HG02884 (cell line): Measurements from ENCODE around the gene HLA-E.
A peak's percentile ranks its signal among the peaks of the same experiment; 100 is the strongest.
"Not testable (repeated sequence)": the region's sequence is repeated elsewhere in the genome, so short reads cannot be mapped to it uniquely, and the experiment has no call there.

ENCODE experiments used
- ATAC-seq: cut with Tn5 transposase; IDR thresholded peaks from one replicate; pipeline ENCODE4 v1.9.1; 2021; ENCODE audit warnings: mild to moderate bottlenecking, moderate library complexity; ENCODE audit not compliant: unreplicated experiment

HLA-E gene

DNA sequence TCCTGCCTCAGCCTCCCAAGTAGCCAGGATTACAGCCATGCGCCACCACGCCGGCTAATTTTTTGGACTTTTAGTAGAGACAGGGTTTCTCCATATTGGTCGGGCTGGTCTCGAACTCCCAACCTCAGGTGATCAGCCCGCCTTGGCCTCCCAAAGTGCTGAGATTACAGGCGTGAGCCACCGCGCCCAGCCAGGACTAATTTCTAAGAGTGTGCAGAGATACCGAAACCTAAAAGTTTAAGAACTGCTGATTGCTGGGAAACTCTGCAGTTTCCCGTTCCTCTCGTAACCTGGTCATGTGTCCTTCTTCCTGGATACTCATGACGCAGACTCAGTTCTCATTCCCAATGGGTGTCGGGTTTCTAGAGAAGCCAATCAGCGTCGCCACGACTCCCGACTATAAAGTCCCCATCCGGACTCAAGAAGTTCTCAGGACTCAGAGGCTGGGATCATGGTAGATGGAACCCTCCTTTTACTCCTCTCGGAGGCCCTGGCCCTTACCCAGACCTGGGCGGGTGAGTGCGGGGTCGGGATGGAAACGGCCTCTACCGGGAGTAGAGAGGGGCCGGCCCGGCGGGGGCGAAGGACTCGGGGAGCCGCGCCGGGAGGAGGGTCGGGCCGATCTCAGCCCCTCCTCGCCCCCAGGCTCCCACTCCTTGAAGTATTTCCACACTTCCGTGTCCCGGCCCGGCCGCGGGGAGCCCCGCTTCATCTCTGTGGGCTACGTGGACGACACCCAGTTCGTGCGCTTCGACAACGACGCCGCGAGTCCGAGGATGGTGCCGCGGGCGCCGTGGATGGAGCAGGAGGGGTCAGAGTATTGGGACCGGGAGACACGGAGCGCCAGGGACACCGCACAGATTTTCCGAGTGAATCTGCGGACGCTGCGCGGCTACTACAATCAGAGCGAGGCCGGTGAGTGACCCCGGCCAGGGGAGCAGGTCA lies at the start of gene HLA-E:
TSS of gene HLA-E (plus strand) at position 429 of the 945 bp plus-strand sequence. CDS start at position 452, 23 bp downstream.
- ATAC-seq, result peak; percentile 82

DNA sequence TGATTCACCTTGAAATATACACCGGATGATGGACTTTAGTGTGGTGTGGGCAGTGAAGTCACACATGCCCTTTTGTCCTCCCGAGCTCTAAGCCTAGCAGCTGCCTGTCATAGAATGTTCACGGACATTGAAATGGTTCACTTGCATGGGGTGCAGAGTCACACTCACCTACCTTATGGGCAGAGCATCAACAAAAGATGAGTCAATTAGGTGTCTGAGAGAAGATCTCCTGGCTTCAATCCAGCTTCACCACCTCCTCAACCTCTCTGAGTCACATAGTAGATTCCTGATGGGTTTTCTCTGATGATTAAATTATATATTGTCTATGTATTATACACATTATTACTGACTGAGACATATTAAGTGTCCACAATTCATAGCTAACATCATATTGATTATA lies 48.1 kb upstream of the HLA-E start:
- no peak for ATAC-seq

DNA sequence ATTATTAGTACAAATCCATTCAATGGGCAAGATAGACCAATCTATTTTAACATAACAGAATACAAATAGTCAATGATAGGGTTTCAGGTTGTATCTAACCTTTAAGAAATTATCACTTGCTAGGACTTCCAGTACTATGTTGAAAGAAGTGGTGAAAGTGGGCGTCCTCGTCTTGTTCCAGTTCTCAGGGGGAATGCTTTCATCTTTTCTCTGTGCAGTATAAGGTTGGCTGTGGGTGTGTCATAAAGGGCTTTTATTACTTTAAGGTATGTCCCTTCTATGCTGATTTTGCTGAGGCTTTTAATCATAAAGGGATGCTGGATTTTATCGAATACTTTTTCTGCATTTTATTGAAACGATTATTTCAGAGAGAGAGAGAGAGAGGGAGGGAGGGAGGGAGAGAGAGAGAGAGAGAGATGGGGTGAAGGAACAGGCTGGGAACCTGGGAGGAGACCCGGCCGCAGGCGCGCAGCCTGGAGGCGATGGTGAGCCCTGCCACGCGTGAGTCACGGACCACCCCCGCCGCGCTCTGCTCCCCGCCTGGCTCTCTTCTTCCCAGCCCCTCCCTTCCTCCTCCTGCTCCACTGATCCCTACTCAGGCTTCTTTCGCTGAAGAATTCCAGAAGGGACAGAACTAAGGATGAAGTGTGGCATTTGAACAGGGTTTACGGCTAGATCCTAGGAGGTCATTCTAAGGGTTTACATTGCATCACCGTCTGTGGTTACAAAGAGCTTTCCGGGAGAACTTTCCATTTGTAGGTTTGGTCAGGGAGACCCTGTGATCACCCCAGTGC lies 45.5 kb upstream of the HLA-E start:
- no peak for ATAC-seq

DNA sequence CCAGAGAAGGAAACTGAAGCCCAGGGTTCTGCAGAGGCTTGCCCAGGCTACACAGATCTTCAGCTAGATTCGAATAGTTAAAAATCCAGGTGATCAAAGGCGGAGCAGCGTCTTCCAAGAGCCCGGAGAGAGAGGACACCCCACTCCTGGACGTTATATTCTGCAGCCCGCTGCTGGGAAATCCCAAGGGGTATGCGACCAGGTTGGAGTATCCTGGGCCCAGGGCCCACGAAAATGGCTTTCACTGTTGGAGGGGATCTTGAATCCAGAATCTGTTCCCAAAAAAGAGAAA lies 44.9 kb upstream of the HLA-E start:
- no peak for ATAC-seq

- ATAC-seq, result no peak
Observed at GRCh38 chr6:30446259-30446658, 43.0 kb upstream of the HLA-E start.

- ATAC-seq, result no peak
Observed at GRCh38 chr6:30447237-30447636, 42.1 kb upstream of the HLA-E start.

- no peak for ATAC-seq
Observed at GRCh38 chr6:30450548-30450908, 38.8 kb upstream of the HLA-E start.

DNA sequence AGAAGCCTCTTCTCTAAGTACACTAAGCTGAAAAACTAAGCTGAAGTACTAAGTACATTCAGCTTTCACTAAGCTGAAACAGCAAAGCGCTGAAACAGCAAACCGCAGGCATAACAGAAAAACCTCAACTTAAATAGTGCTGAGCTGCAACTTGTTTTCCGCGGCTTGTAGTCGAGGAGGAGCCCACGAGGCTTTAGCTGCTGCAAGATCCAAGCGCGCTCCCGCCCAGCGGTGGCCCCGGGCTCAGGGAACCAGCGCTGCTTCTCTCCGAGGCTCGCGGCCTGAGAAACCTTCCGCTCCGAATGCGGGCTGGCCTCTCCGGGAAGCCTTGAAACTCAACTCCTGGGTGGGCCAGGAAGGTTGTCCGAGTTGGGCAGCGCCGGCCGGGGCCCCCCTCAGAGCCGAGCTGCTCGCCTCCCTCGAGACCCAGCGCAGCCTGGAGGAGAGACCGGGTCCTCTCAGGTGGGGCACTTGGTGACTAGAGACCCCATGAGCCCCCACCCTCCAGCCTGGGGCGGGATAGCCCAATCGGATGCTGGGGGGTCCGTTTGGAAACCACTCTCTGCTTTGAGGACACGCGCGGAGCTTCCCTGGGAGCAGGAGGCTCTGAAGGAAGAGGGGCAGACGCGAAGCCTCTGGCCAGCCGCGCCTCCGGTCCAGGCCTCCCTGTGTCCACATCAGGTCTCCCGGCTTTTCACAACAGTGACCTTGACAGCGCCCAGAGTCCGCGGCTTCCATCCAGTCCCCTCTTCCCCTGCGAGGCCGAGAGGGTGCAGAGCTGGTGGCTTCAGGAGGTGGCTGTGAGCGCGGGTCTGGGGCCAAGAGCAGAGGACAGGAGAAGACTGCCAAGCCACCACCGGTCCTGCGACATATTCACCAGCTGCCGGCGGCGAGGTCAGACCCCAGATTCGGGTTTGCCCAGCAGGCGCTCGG lies 38.1 kb upstream of the HLA-E start:
- no peak for ATAC-seq

GRCh38 chr6:30452736-30453507 lies 36.4 kb upstream of the HLA-E start:
- ATAC-seq, result no peak

- no peak for ATAC-seq
Observed at GRCh38 chr6:30453508-30454116, 35.7 kb upstream of the HLA-E start.

- no peak for ATAC-seq
Observed at GRCh38 chr6:30459145-30459544, 30.2 kb upstream of the HLA-E start.

GRCh38 chr6:30461055-30461454 lies 28.3 kb upstream of the HLA-E start:
- ATAC-seq, result no peak

GRCh38 chr6:30462482-30462881 lies 26.8 kb upstream of the HLA-E start:
- ATAC-seq, result no peak

- no peak for ATAC-seq
Observed at GRCh38 chr6:30463242-30463641, 26.1 kb upstream of the HLA-E start.

DNA sequence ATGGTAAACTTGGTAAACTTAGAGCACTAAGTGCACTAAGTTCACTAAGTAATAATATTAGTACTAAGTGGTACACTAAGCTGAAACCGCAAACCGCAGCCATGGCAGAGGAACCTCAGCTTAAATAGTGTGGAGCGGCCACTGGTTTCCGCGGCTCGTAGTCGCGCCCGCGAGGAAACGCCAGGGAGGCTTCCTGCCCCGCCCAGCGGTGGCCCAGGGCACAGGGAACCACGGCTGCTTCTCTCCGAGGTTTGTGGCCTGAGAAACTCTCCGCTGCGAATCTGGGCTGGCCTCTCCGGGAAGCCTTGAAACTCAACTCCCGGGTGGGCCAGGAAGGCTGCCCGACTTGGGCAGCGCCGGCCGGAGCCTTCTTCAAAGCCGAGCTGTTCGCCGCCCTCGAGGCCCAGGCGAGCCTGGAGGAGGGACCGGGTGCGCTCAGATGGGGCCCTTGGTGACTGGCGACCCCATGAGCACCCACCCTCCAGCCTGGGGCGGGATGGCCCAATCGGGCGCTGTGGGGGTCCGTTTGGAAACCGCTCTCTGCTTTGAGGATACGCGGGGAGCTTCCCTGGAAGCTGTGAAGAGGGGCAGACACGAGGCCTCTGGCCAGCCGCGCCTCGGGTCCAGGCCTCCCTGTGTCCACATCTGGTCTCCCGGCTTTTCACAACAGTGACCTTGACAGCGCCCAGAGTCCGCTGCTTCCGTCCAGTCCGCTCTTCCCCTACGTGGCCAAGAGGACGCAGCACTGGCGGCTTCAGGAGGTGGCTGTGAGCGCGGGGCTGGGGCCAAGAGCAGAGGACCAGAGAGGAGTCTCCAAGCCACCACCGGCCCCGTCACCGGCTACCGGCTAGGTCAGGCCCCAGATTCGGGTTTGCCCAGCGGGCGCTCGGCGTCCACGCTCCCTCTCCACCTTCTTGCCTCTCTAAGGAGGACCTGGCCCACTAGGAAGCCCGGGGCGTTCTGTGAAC lies 25.4 kb upstream of the HLA-E start:
- no peak for ATAC-seq

DNA sequence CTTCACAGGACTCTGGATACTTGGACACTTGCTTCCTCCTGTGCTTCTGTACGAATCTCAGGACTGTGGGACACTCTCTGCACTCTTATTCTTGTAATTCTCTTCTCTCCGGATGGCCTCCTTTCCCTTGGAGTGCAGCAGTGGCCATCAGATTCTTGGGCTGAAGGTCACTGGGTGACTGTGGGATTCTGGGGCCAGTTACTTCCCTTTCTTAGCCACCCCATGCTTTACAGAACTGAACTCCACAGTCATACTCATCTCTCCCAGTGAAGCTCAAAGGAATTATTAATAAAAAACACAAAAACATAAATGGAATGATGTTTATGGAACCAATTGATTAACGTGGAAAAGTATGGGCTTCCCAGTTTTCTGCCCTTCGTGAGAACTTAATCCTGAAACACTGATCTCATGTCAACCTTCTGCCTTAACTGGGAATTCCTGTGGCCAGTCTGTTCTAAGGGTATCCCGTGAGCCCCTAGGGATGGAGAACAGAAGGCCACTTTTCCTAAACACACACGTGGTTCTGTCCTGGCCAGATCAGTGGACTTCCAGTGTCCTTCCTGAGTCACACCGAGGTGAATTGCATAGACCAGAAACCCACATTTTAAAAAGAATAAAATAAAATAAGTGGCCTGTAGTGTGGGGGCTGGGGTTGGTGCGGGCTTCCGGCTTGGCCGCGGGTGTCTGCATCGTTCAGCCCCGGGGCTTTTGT lies 23.6 kb upstream of the HLA-E start:
- ATAC-seq, result no peak

GRCh38 chr6:30470968-30471367 lies 18.3 kb upstream of the HLA-E start:
- no peak for ATAC-seq

GRCh38 chr6:30475116-30475515 lies 14.2 kb upstream of the HLA-E start:
- not testable (repeated sequence) for ATAC-seq
